ENCODE results near the gene DFFB. TPM values are rescaled to one million over a fixed set of nuclear protein-coding genes. Genes with fewer than 3 reads are reported as not detected.

Gene DFFB
- polyA plus RNA-seq, 1 donor from 2014 or later, result 20.2 TPM

GRCh38 chr1:3852711-3853485 lies 4.4 kb upstream of the DFFB start:
- Histone ChIP-seq H4K20me1 (ENCODE audit: insufficient read depth) (no peaks in the 10 kb centered on the region), H3F3A (ENCODE audit: insufficient read depth, low read length, poor library complexity, severe bottlenecking) (no peaks in the 10 kb centered on the region), H2AFZ (ENCODE audit: low read depth, low read length) (no peak overlapping the region), H3K27me3 (ENCODE audit: insufficient read depth, low read depth, low read length) (no peaks in the 10 kb centered on the region), H3K9me2 (ENCODE audit: insufficient read depth, low read length) (no peaks in the 10 kb centered on the region), H3K36me3 (ENCODE audit: insufficient read depth, low read length) (no peaks in the 10 kb centered on the region), H3K27ac (ENCODE audit: low read length) (no peak overlapping the region), H3K9ac (ENCODE audit: low read length) (no peak overlapping the region), H3K79me2 (replicated peaks; ENCODE audit: insufficient read depth, low read length) (peaks cover 17% of the 10 kb centered on the region), H3K9me3 (ENCODE audit: low read length) (no peaks in the 10 kb centered on the region), H3K4me2 (ENCODE audit: low read length) (no peak overlapping the region), H3K4me3 (ENCODE audit: low read length) (no peak overlapping the region)
- TF ChIP-seq REST (IDR thresholded peaks at IDR 0.05; ENCODE audit: borderline replicate concordance), result no peak
- TF ChIP-seq SMC3 (conservative IDR thresholded peaks at IDR 0.05; ENCODE audit: poor library complexity), result no peak
- no peak for TF ChIP-seq EZH2 (IDR thresholded peaks at IDR 0.05; ENCODE audit: borderline replicate concordance, insufficient read depth, low read length, poor library complexity, severe bottlenecking)
- TF ChIP-seq EP300 (conservative IDR thresholded peaks at IDR 0.05; ENCODE audit: poor library complexity, severe bottlenecking), result no peak
- TF ChIP-seq RAD21 (conservative IDR thresholded peaks at IDR 0.05), result no peak
- TF ChIP-seq POLR2AphosphoS5 (IDR thresholded peaks at IDR 0.05), result no peak
- TF ChIP-seq MXI1 (conservative IDR thresholded peaks at IDR 0.05; ENCODE audit: poor library complexity, severe bottlenecking), result no peak
- TF ChIP-seq, protein P1, sequence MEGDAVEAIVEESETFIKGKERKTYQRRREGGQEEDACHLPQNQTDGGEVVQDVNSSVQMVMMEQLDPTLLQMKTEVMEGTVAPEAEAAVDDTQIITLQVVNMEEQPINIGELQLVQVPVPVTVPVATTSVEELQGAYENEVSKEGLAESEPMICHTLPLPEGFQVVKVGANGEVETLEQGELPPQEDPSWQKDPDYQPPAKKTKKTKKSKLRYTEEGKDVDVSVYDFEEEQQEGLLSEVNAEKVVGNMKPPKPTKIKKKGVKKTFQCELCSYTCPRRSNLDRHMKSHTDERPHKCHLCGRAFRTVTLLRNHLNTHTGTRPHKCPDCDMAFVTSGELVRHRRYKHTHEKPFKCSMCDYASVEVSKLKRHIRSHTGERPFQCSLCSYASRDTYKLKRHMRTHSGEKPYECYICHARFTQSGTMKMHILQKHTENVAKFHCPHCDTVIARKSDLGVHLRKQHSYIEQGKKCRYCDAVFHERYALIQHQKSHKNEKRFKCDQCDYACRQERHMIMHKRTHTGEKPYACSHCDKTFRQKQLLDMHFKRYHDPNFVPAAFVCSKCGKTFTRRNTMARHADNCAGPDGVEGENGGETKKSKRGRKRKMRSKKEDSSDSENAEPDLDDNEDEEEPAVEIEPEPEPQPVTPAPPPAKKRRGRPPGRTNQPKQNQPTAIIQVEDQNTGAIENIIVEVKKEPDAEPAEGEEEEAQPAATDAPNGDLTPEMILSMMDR (IDR thresholded peaks at IDR 0.05; ENCODE audit: poor library complexity, severe bottlenecking), result no peak
- no peak for TF ChIP-seq TAF1 (IDR thresholded peaks at IDR 0.05; ENCODE audit: low read depth)

DNA sequence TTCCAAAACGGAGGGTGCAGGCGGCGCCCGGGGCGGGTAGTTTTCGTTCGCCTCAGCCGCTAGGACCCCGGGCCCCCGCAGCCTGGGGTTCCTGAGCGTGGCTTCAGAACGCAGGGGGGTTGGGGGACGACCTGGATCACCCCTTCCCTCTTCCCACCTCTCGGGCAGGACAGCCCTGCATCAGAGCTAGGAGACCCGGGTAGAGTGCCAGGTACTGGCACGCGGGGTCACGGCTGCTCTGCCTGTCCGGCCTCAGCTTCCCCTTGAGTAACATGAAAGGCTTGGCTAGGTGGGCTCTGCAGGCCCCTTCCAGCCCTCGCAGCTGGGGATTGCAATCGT lies 484 bp downstream of the DFFB start:
- no peaks in the 10 kb centered on the region for H4K20me1 ChIP-seq (ENCODE audit: insufficient read depth)
- H3K9ac ChIP-seq (ENCODE audit: low read length), result peak overlapping the region; percentile 73
- peaks cover 19% of the 10 kb centered on the region for H3K79me2 ChIP-seq (replicated peaks; ENCODE audit: insufficient read depth, low read length)
- no peaks in the 10 kb centered on the region for H3K9me2 ChIP-seq (ENCODE audit: insufficient read depth, low read length)
- H3K4me2 ChIP-seq (ENCODE audit: low read length), result peak overlapping the region; percentile 84
- no peaks in the 10 kb centered on the region for H3F3A ChIP-seq (ENCODE audit: insufficient read depth, low read length, poor library complexity, severe bottlenecking)
- no peaks in the 10 kb centered on the region for H3K27me3 ChIP-seq (ENCODE audit: insufficient read depth, low read depth, low read length)
- H3K4me3 ChIP-seq (ENCODE audit: low read length), result peak overlapping the region; percentile 92
- no peak overlapping the region for H3K27ac ChIP-seq (ENCODE audit: low read length)
- peak overlapping the region; percentile 62 for H2AFZ ChIP-seq (ENCODE audit: low read depth, low read length)
- H3K9me3 ChIP-seq (ENCODE audit: low read length), result no peaks in the 10 kb centered on the region
- H3K36me3 ChIP-seq (ENCODE audit: insufficient read depth, low read length), result no peaks in the 10 kb centered on the region
- no peak for TF ChIP-seq SMC3 (conservative IDR thresholded peaks at IDR 0.05; ENCODE audit: poor library complexity)
- TF ChIP-seq POLR2AphosphoS5 (IDR thresholded peaks at IDR 0.05), result no peak
- no peak for TF ChIP-seq EZH2 (IDR thresholded peaks at IDR 0.05; ENCODE audit: borderline replicate concordance, insufficient read depth, low read length, poor library complexity, severe bottlenecking)
- no peak for TF ChIP-seq TAF1 (IDR thresholded peaks at IDR 0.05; ENCODE audit: low read depth)
- no peak for TF ChIP-seq EP300 (conservative IDR thresholded peaks at IDR 0.05; ENCODE audit: poor library complexity, severe bottlenecking)
- TF ChIP-seq, protein P1 (IDR thresholded peaks at IDR 0.05; ENCODE audit: poor library complexity, severe bottlenecking), result no peak

All from neural cell (in vitro differentiated cells).